Fibroblast of skin of abdomen (primary cell): Measurements from ENCODE around the gene MEF2C. TPM values are rescaled to one million over a fixed set of nuclear protein-coding genes. Genes with fewer than 3 reads are reported as not detected.
A peak's percentile ranks its signal among the peaks of the same experiment; 100 is the strongest.
"Not testable (repeated sequence)": the region's sequence is repeated elsewhere in the genome, so short reads cannot be mapped to it uniquely, and the experiment has no call there.

Source experiments
- DNase-seq: peaks from one replicate; pipeline ENCODE4 v3.0.0-alpha.2; 2013
- polyA plus RNA-seq, 2 experiments: library from polyadenylated mRNA; unstranded; fragments of 120-200 nt; gene quantifications; one replicate each; pipeline ENCODE4 v1.2.1, GENCODE V29; 2013; ENCODE audit not compliant: insufficient read length in 2 of 2

MEF2C gene
- 10.8 TPM for polyA plus RNA-seq (2013, experiment 1 of 2; ENCODE audit: insufficient read length)
- polyA plus RNA-seq (2013, experiment 2 of 2; ENCODE audit: insufficient read length) = 6.6 TPM

- DNase-seq = peak; percentile 88
Observed at GRCh38 chr5:88883059-88883835, at the start of gene MEF2C. Gene MEF2C (minus strand): TSS chr5:88883184. CDS start chr5:88823788, 59,396 bp downstream.

GRCh38 chr5:88932541-88932940, 49.6 kb upstream of the MEF2C start:
- DNase-seq = no peak

GRCh38 chr5:88930335-88930734, 47.4 kb upstream of the MEF2C start:
- no peak for DNase-seq

- DNase-seq = no peak
Observed at GRCh38 chr5:88929385-88929784, 46.4 kb upstream of the MEF2C start.

GRCh38 chr5:88926774-88927173, 43.8 kb upstream of the MEF2C start:
- DNase-seq = no peak

- peak; percentile 49 for DNase-seq
Observed at GRCh38 chr5:88925692-88926490, 42.9 kb upstream of the MEF2C start.

- DNase-seq = no peak
Observed at GRCh38 chr5:88924330-88924657, 41.3 kb upstream of the MEF2C start.

- DNase-seq = no peak
Observed at GRCh38 chr5:88923623-88924329, 40.8 kb upstream of the MEF2C start.

GRCh38 chr5:88912743-88913142, 29.8 kb upstream of the MEF2C start:
- not testable (repeated sequence) for DNase-seq

GRCh38 chr5:88911059-88911572, 28.1 kb upstream of the MEF2C start:
- DNase-seq = not testable (repeated sequence)

- not testable (repeated sequence) for DNase-seq
Observed at GRCh38 chr5:88904478-88904877, 21.5 kb upstream of the MEF2C start.

- not testable (repeated sequence) for DNase-seq
Observed at GRCh38 chr5:88903966-88904365, 21.0 kb upstream of the MEF2C start.

GRCh38 chr5:88901077-88901476, 18.1 kb upstream of the MEF2C start:
- DNase-seq = not testable (repeated sequence)

- DNase-seq = no peak
Observed at GRCh38 chr5:88899096-88899737, 16.2 kb upstream of the MEF2C start.

GRCh38 chr5:88897748-88898147, 14.8 kb upstream of the MEF2C start:
- DNase-seq = no peak

- DNase-seq = no peak
Observed at GRCh38 chr5:88895681-88896501, 12.9 kb upstream of the MEF2C start.

- no peak for DNase-seq
Observed at GRCh38 chr5:88892669-88893068, 9.7 kb upstream of the MEF2C start.

- no peak for DNase-seq
Observed at GRCh38 chr5:88890070-88890781, 7.2 kb upstream of the MEF2C start.

GRCh38 chr5:88889189-88890069, 6.4 kb upstream of the MEF2C start:
- DNase-seq = peak; percentile 47

GRCh38 chr5:88888848-88889188, 5.8 kb upstream of the MEF2C start:
- DNase-seq = no peak
